Neural cell (in vitro differentiated cells): ENCODE data around the gene ZSCAN2. TPM values are rescaled to one million over a fixed set of nuclear protein-coding genes. Genes with fewer than 3 reads are reported as not detected.

Source experiments
- H2AFZ ChIP-seq: fragments of 200-600, 300-800 bp; sonication (generic), shearing (Covaris generic); 2 replicates; pipeline ENCODE4 v1.6.0; 2014; ENCODE audit warnings: low read depth, mild to moderate bottlenecking, antibody characterized with exemption, low read length, moderate library complexity
- H3F3A ChIP-seq: fragments of 200-600 bp; shearing (Covaris generic); 2 replicates; pipeline ENCODE4 v1.6.1; 2016; ENCODE audit warnings: mild to moderate bottlenecking, moderate library complexity, mixed read lengths, antibody characterized with exemption, low read length; ENCODE audit not compliant: insufficient read depth, poor library complexity, severe bottlenecking
- H3K27ac ChIP-seq: fragments of 200-600, 300-800 bp; sonication (generic), shearing (Covaris generic); 2 replicates; pipeline ENCODE4 v1.5.1; 2014; ENCODE audit warnings: mild to moderate bottlenecking, low read length, moderate library complexity
- H3K27me3 ChIP-seq: fragments of 300-800, 200-600 bp; sonication (generic), shearing (Covaris generic); 2 replicates; pipeline ENCODE4 v1.6.0; 2014; ENCODE audit warnings: mild to moderate bottlenecking, low read depth, low read length, moderate library complexity; ENCODE audit not compliant: insufficient read depth
- H3K36me3 ChIP-seq: fragments of 300-800, 200-600 bp; sonication (generic), shearing (Covaris generic); 2 replicates; pipeline ENCODE4 v1.5.1; 2014; ENCODE audit warnings: mild to moderate bottlenecking, antibody characterized with exemption, low read length, moderate library complexity; ENCODE audit not compliant: insufficient read depth
- H3K4me2 ChIP-seq: fragments of 300-800, 200-600 bp; sonication (generic), shearing (Covaris generic); 2 replicates; pipeline ENCODE4 v1.6.0; 2014; ENCODE audit warnings: mild to moderate bottlenecking, low read length
- H3K4me3 ChIP-seq: fragments of 300-800, 200-600 bp; sonication (generic), shearing (Covaris generic); 2 replicates; pipeline ENCODE4 v1.5.1; 2014; ENCODE audit warnings: mild to moderate bottlenecking, low read length, moderate library complexity
- H3K79me2 ChIP-seq: fragments of 200-600 bp; shearing (Covaris generic); replicated peaks from 2 replicates; pipeline ENCODE4 v1.6.0; 2014; ENCODE audit warnings: mild to moderate bottlenecking, low read length, moderate library complexity; ENCODE audit not compliant: insufficient read depth
- H3K9ac ChIP-seq: fragments of 300-800, 200-600 bp; sonication (generic), shearing (Covaris generic); 2 replicates; pipeline ENCODE4 v1.6.1; 2016; ENCODE audit warnings: mild to moderate bottlenecking, low read length, mixed read lengths
- H3K9me2 ChIP-seq: fragments of 200-600 bp; shearing (Covaris generic); 2 replicates; pipeline ENCODE4 v1.6.1; 2016; ENCODE audit warnings: mild to moderate bottlenecking, low read length, mixed read lengths; ENCODE audit not compliant: insufficient read depth
- H3K9me3 ChIP-seq: fragments of 200-600, 300-800 bp; sonication (generic), shearing (Covaris generic); 2 replicates; pipeline ENCODE4 v1.6.1; 2016; ENCODE audit warnings: mild to moderate bottlenecking, mixed run types, low read length, moderate library complexity, mixed read lengths
- H4K20me1 ChIP-seq: fragments of 200-600 bp; shearing (Covaris generic); 2 replicates; pipeline ENCODE4 v1.6.1; 2016; ENCODE audit warnings: mild to moderate bottlenecking, mixed run types; ENCODE audit not compliant: insufficient read depth
- CTCF ChIP-seq: fragments of 450-650 bp; IDR thresholded peaks from 2 replicates; pipeline ENCODE4 v1.5.1; 2014; ENCODE audit warnings: antibody characterized with exemption, mild to moderate bottlenecking, moderate library complexity; ENCODE audit not compliant: poor library complexity, severe bottlenecking
- EP300 ChIP-seq: fragments of 450-650 bp; conservative IDR thresholded peaks from 2 replicates; pipeline ENCODE4 v1.6.1; 2014; ENCODE audit warnings: antibody characterized with exemption, mild to moderate bottlenecking, moderate library complexity; ENCODE audit not compliant: poor library complexity, severe bottlenecking
- EZH2 ChIP-seq: fragments of 200-600, 300-800 bp; shearing (Covaris generic), sonication (generic); IDR thresholded peaks from 2 replicates; pipeline ENCODE4 v1.6.1; 2014; ENCODE audit warnings: antibody characterized with exemption, low read length, borderline replicate concordance, mild to moderate bottlenecking; ENCODE audit not compliant: insufficient read depth, poor library complexity, severe bottlenecking
- MXI1 ChIP-seq: fragments of 450-650 bp; conservative IDR thresholded peaks from 2 replicates; pipeline ENCODE4 v1.6.1; 2014; ENCODE audit warnings: antibody characterized with exemption, mild to moderate bottlenecking; ENCODE audit not compliant: poor library complexity, severe bottlenecking
- POLR2AphosphoS5 ChIP-seq: IDR thresholded peaks from 2 replicates; pipeline ENCODE4 v1.6.1; 2012
- RAD21 ChIP-seq: fragments of 450-650 bp; conservative IDR thresholded peaks from 2 replicates; pipeline ENCODE4 v1.6.1; 2014; ENCODE audit warnings: antibody characterized with exemption, mild to moderate bottlenecking, moderate library complexity
- REST ChIP-seq: IDR thresholded peaks from 2 replicates; pipeline ENCODE4 v1.6.1; 2012; ENCODE audit warnings: borderline replicate concordance
- SMC3 ChIP-seq: fragments of 450-650 bp; conservative IDR thresholded peaks from 2 replicates; pipeline ENCODE4 v1.6.1; 2014; ENCODE audit warnings: antibody characterized with exemption, mild to moderate bottlenecking, moderate library complexity; ENCODE audit not compliant: poor library complexity
- TAF1 ChIP-seq: IDR thresholded peaks from 2 replicates; pipeline ENCODE4 v1.6.1; 2012; ENCODE audit warnings: low read depth
- polyA plus RNA-seq: library from polyadenylated mRNA; depleted of rRNA; stranded (reverse); fragments of >200 nt; gene quantifications from 2 replicates; pipeline ENCODE4 v1.2.3, GENCODE V29; 2014

Gene ZSCAN2
- polyA plus RNA-seq, 1 donor from 2014 or later, result 55.6 TPM

GRCh38 chr15:84654689-84655453 is 54.1 kb downstream of the ZSCAN2 start:
- Histone ChIP-seq H2AFZ (no peak overlapping the region), H3K27me3 (no peaks in the 10 kb centered on the region)

GRCh38 chr15:84656972-84657371 is 56.2 kb downstream of the ZSCAN2 start:
- Histone ChIP-seq H3K4me2 (no peak overlapping the region), H3K36me3 (no peaks in the 10 kb centered on the region), H4K20me1 (no peaks in the 10 kb centered on the region), H3K79me2 (peaks cover 11% of the 10 kb centered on the region), H3K4me3 (no peak overlapping the region), H3K9me3 (no peaks in the 10 kb centered on the region), H3K9ac (no peak overlapping the region), H3K9me2 (no peaks in the 10 kb centered on the region), H2AFZ (no peak overlapping the region), H3K27me3 (no peaks in the 10 kb centered on the region), H3K27ac (no peak overlapping the region), H3F3A (no peaks in the 10 kb centered on the region)
- TF ChIP-seq MXI1 (no peak), EZH2 (no peak), RAD21 (no peak), SMC3 (no peak)

More at GRCh38 chr15:84654689-84655453, 54.1 kb downstream of the ZSCAN2 start:
- Histone ChIP-seq H3K9me3 (no peaks in the 10 kb centered on the region), H3F3A (no peaks in the 10 kb centered on the region), H4K20me1 (no peaks in the 10 kb centered on the region), H3K36me3 (no peaks in the 10 kb centered on the region), H3K4me3 (peak overlapping the region; percentile 70), H3K9me2 (no peaks in the 10 kb centered on the region), H3K79me2 (peaks cover 11% of the 10 kb centered on the region), H3K9ac (peak overlapping the region; percentile 80), H3K27ac (peak overlapping the region; percentile 89), H3K4me2 (peak overlapping the region; percentile 43)
- no peak for TF ChIP-seq EP300
- no peak for TF ChIP-seq REST
- TF ChIP-seq SMC3, result peak; percentile 70
- TF ChIP-seq MXI1, result no peak
- no peak for TF ChIP-seq EZH2
- peak; percentile 49 for TF ChIP-seq RAD21
- TF ChIP-seq CTCF, result peak; percentile 76
- no peak for TF ChIP-seq POLR2AphosphoS5
- no peak for TF ChIP-seq TAF1
